ENCODE data around the gene TNS3.

Gene TNS3

GRCh38 chr7:47384755-47385535 is 197.0 kb downstream of the TNS3 start:
- Histone ChIP-seq H3K79me2 (ENCODE audit: control insufficient read depth, low read length) (no peaks in the 10 kb centered on the region), H4K20me1 (ENCODE audit: control insufficient read depth, insufficient read depth, low read depth, low read length) (no peaks in the 10 kb centered on the region)
- no peak for TF ChIP-seq CTCF (IDR thresholded peaks at IDR 0.05; ENCODE audit: low read depth, low read length, poor library complexity, severe bottlenecking)
- no peak for TF ChIP-seq EZH2phosphoT487 (IDR thresholded peaks at IDR 0.05; ENCODE audit: borderline replicate concordance, low read length)

GRCh38 chr7:47383696-47384445 is 198.0 kb downstream of the TNS3 start:
- TF ChIP-seq EZH2phosphoT487 (IDR thresholded peaks at IDR 0.05; ENCODE audit: borderline replicate concordance, low read length) (no peak), CTCF (IDR thresholded peaks at IDR 0.05; ENCODE audit: low read depth, low read length, poor library complexity, severe bottlenecking) (no peak)
- H3K4me1 ChIP-seq (ENCODE audit: control insufficient read depth, low read length), result no peaks in the 10 kb centered on the region
- H3K27me3 ChIP-seq (ENCODE audit: control insufficient read depth, low read length), result no peaks in the 10 kb centered on the region
- no peak overlapping the region for H3K27ac ChIP-seq (ENCODE audit: low read depth, low read length)
- H3K4me3 ChIP-seq (ENCODE audit: low read length), result no peak overlapping the region
- no peaks in the 10 kb centered on the region for H4K20me1 ChIP-seq (ENCODE audit: control insufficient read depth, insufficient read depth, low read depth, low read length)
- H3K79me2 ChIP-seq (ENCODE audit: control insufficient read depth, low read length), result no peaks in the 10 kb centered on the region
- H3F3A ChIP-seq (ENCODE audit: control insufficient read depth, insufficient read depth), result no peaks in the 10 kb centered on the region
- no peak overlapping the region for H3K4me2 ChIP-seq (ENCODE audit: low read length)
- no peaks in the 10 kb centered on the region for H3K9me3 ChIP-seq (ENCODE audit: control insufficient read depth, insufficient read depth, low read length)
- H3K36me3 ChIP-seq (ENCODE audit: control insufficient read depth, low read length), result no peaks in the 10 kb centered on the region
- H3K9me2 ChIP-seq (replicated peaks; ENCODE audit: control insufficient read depth, low read length), result no peaks in the 10 kb centered on the region

More at GRCh38 chr7:47384755-47385535, 197.0 kb downstream of the TNS3 start:
- Histone ChIP-seq H3K9me2 (replicated peaks; ENCODE audit: control insufficient read depth, low read length) (no peaks in the 10 kb centered on the region), H3K27ac (ENCODE audit: low read depth, low read length) (no peak overlapping the region), H3K4me1 (ENCODE audit: control insufficient read depth, low read length) (peaks cover 5% of the 10 kb centered on the region), H3K4me2 (ENCODE audit: low read length) (no peak overlapping the region), H3K4me3 (ENCODE audit: low read length) (no peak overlapping the region), H3K36me3 (ENCODE audit: control insufficient read depth, low read length) (no peaks in the 10 kb centered on the region), H3F3A (ENCODE audit: control insufficient read depth, insufficient read depth) (no peaks in the 10 kb centered on the region), H3K27me3 (ENCODE audit: control insufficient read depth, low read length) (no peaks in the 10 kb centered on the region), H3K9me3 (ENCODE audit: control insufficient read depth, insufficient read depth, low read length) (no peaks in the 10 kb centered on the region)

GRCh38 chr7:47383072-47383471 is 198.8 kb downstream of the TNS3 start:
- Histone ChIP-seq H3K27ac (ENCODE audit: low read depth, low read length) (no peak overlapping the region), H3K9me2 (replicated peaks; ENCODE audit: control insufficient read depth, low read length) (no peaks in the 10 kb centered on the region), H3K4me3 (ENCODE audit: low read length) (no peak overlapping the region), H3F3A (ENCODE audit: control insufficient read depth, insufficient read depth) (no peaks in the 10 kb centered on the region), H3K9me3 (ENCODE audit: control insufficient read depth, insufficient read depth, low read length) (no peaks in the 10 kb centered on the region), H3K79me2 (ENCODE audit: control insufficient read depth, low read length) (no peaks in the 10 kb centered on the region), H3K4me1 (ENCODE audit: control insufficient read depth, low read length) (no peaks in the 10 kb centered on the region), H3K4me2 (ENCODE audit: low read length) (no peak overlapping the region), H3K36me3 (ENCODE audit: control insufficient read depth, low read length) (no peaks in the 10 kb centered on the region), H4K20me1 (ENCODE audit: control insufficient read depth, insufficient read depth, low read depth, low read length) (no peaks in the 10 kb centered on the region), H3K27me3 (ENCODE audit: control insufficient read depth, low read length) (no peaks in the 10 kb centered on the region)
- TF ChIP-seq CTCF (IDR thresholded peaks at IDR 0.05; ENCODE audit: low read depth, low read length, poor library complexity, severe bottlenecking) (no peak), EZH2phosphoT487 (IDR thresholded peaks at IDR 0.05; ENCODE audit: borderline replicate concordance, low read length) (no peak)

Data from DOHH2 (cell line).